Activated naive CD8-positive, alpha-beta T cell treated with anti-CD3 and anti-CD28 coated beads, Interleukin-2, amount 10 ng/mL, durations not matched to agents 7 days and 5 days (primary cell): Measurements from ENCODE around the gene MED19. TPM values are rescaled to one million over a fixed set of nuclear protein-coding genes. Genes with fewer than 3 reads are reported as not detected.

ENCODE experiments used
- ATAC-seq: fragments of 150-1000 bp; cut with Tn5 transposase; one replicate; pipeline ENCODE4 v1.10.0; 2021; ENCODE audit warnings: low read depth, moderate library complexity
- POLR2A ChIA-PET: fragments of 350-600 bp; sonication (Branson Sonifier 250); formaldehyde crosslinking; loops from one replicate; lab custom pipeline; 2021; ENCODE audit warnings: antibody characterized with exemption; lab: Charles Lee
- DNase-seq: peaks from one replicate; pipeline ENCODE4 v3.0.0; 2021
- H3K27ac Mint-ChIP-seq: one replicate; pipeline ENCODE4 v1.8.0; 2022; ENCODE audit warnings: mild to moderate bottlenecking, mixed read lengths
- H3K27me3 Mint-ChIP-seq: one replicate; pipeline ENCODE4 v1.8.0; 2022; ENCODE audit warnings: mild to moderate bottlenecking, moderate library complexity, mixed read lengths
- H3K36me3 Mint-ChIP-seq: one replicate; pipeline ENCODE4 v1.8.0; 2021; ENCODE audit warnings: mild to moderate bottlenecking, mixed read lengths
- H3K4me1 Mint-ChIP-seq: one replicate; pipeline ENCODE4 v1.8.0; 2021; ENCODE audit warnings: mixed read lengths
- H3K4me3 Mint-ChIP-seq: one replicate; pipeline ENCODE4 v1.8.0; 2022; ENCODE audit warnings: mild to moderate bottlenecking, moderate library complexity, mixed read lengths
- H3K9me3 Mint-ChIP-seq: one replicate; pipeline ENCODE4 v1.8.0; 2021; ENCODE audit warnings: mixed read lengths
- total RNA-seq, 2 experiments: library from RNA; stranded (reverse); gene quantifications; one replicate each; pipeline ENCODE4 v1.2.3, GENCODE V29; 2021

Gene MED19
- total RNA-seq, 2 experiments from 2014 or later, result 13.1 to 14.0 TPM

DNA sequence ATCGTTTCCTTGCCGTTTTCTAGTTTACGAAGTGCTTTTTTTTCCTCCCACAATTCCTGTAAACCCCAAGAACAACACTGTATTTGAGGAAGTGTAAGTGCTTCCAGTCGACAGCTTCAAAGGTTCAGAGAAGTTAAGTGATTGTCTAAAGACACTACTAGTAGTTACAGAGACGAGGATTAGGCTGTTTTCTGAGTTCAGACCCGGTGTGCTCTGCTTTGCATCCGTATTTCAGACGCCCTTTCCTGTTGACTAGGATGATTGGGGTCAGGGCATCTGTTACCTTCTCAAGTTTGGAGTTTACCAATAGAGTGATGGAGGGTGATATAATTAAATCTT is 54.0 kb downstream of the MED19 start:
- peak overlapping the region; percentile 98 for H3K4me3 Mint-ChIP-seq
- peaks cover 11% of the 10 kb centered on the region for H3K36me3 Mint-ChIP-seq
- POLR2A ChIA-PET, result interaction anchor here (0.9 to 2.7 kb wide), 3 partner anchors 9 to 90 kb away, joined by 3 to 12 read pairs (median 5); partner anchors contain the start of gene UBE2L6
- H3K4me1 Mint-ChIP-seq, result peaks cover 24% of the 10 kb centered on the region
- H3K27me3 Mint-ChIP-seq, result no peaks in the 10 kb centered on the region
- H3K9me3 Mint-ChIP-seq, result no peaks in the 10 kb centered on the region
- H3K27ac Mint-ChIP-seq, result peak overlapping the region; percentile 92
- ATAC-seq, result no peak
- no peak for DNase-seq

GRCh38 chr11:57657194-57658022 is 54.6 kb downstream of the MED19 start, which contains the start of gene CLP1:
TSS of gene CLP1 (plus strand) at chr11:57657762. CDS start at chr11:57659477, 1,715 bp downstream.
- Mint-ChIP-seq H3K4me3 (peak within 1 kb of the TSS; percentile 98), H3K27me3 (no peaks in the 10 kb centered on the region), H3K36me3 (peaks cover 11% of the 10 kb centered on the region), H3K27ac (peak within 1 kb of the TSS; percentile 92), H3K9me3 (no peaks in the 10 kb centered on the region), H3K4me1 (peaks cover 29% of the 10 kb centered on the region)
- POLR2A ChIA-PET, result interaction anchor here (0.9 to 2.7 kb wide), 3 partner anchors 9 to 89 kb away, joined by 3 to 12 read pairs (median 5); partner anchors contain the start of gene UBE2L6
- DNase-seq (peak; percentile 95), ATAC-seq (peak; percentile 96)

GRCh38 chr11:57656885-57657193 is 55.2 kb downstream of the MED19 start:
- H3K27me3 Mint-ChIP-seq, result no peaks in the 10 kb centered on the region
- peaks cover 29% of the 10 kb centered on the region for H3K4me1 Mint-ChIP-seq
- peak overlapping the region; percentile 98 for H3K4me3 Mint-ChIP-seq
- POLR2A ChIA-PET, result interaction anchor here (1.6 to 2.7 kb wide), 2 partner anchors 10 to 89 kb away, joined by 5 to 12 read pairs; partner anchors contain the start of gene UBE2L6
- peaks cover 11% of the 10 kb centered on the region for H3K36me3 Mint-ChIP-seq
- H3K27ac Mint-ChIP-seq, result peak overlapping the region; percentile 92
- H3K9me3 Mint-ChIP-seq, result no peaks in the 10 kb centered on the region
- no peak for DNase-seq
- ATAC-seq, result no peak

Other genes starting within 250 kb of the MED19 start
- gene SLC43A1, start 196.5 kb downstream of the MED19 start, total RNA-seq, result 10 to 100 TPM; 28.2 to 28.8 TPM
- 10 to 100 TPM; 44.0 to 48.1 TPM for gene TIMM10, start 181.5 kb downstream of the MED19 start, total RNA-seq
- gene SMTNL1, start 174.6 kb downstream of the MED19 start, total RNA-seq, result not detected
- 100 to 1,000 TPM; 220 to 221 TPM for gene UBE2L6, start 144.5 kb downstream of the MED19 start, total RNA-seq
- under 1 TPM; 0.45 to 0.61 TPM for gene SERPING1, start 114.5 kb downstream of the MED19 start, total RNA-seq
- 1 to 10 TPM; 6.9 to 7.1 TPM for gene YPEL4, start 62.3 kb downstream of the MED19 start, total RNA-seq
- gene CLP1, start 54.5 kb downstream of the MED19 start, total RNA-seq, result 10 to 100 TPM; 17.3 to 18.2 TPM
- gene ZDHHC5, start 44.1 kb downstream of the MED19 start, total RNA-seq, result 10 to 100 TPM; 76.3 to 78.4 TPM
- 10 to 100 TPM; 61.6 to 64.7 TPM for gene TMX2, start 378 bp upstream of the MED19 start, total RNA-seq
- gene SELENOH, start 29.3 kb upstream of the MED19 start, total RNA-seq, result 100 to 1,000 TPM; 176 to 178 TPM
- gene BTBD18, start 39.6 kb upstream of the MED19 start, total RNA-seq, result not detected
- gene CTNND1, start 49.6 kb upstream of the MED19 start, total RNA-seq, result 10 to 100 TPM in 1 of 2 experiments, 1 to 10 TPM in 1; 9.3 to 11.2 TPM